ENCODE measurements around the gene PJA2. TPM values are rescaled to one million over a fixed set of nuclear protein-coding genes. Genes with fewer than 3 reads are reported as not detected.

Gene PJA2
- total and polyA plus RNA-seq, 2 donors (not counting 3 experiments of a cell fraction or from before 2014, with no cell fraction given) = 24.4 to 64.9 TPM

- Histone ChIP-seq H3K27ac (ENCODE audit: insufficient read depth, low read depth, low read length) (no peak overlapping the region), H3K4me3 (replicated peaks in 1 of 3; ENCODE audit: insufficient read depth in 1 of 3, low read depth in 1 of 3, low read length in 3 of 3) (no peak overlapping the region), H3K27me3 (ENCODE audit: control insufficient read depth in 2 of 2, insufficient read depth in 2 of 2, low read length in 2 of 2) (no peaks in the 10 kb centered on the region), H3K36me3 (ENCODE audit: control insufficient read depth in 2 of 2, extremely low read depth in 1 of 2, insufficient read depth in 2 of 2, low read length in 2 of 2) (no peaks in the 10 kb centered on the region), H3K4me2 (ENCODE audit: insufficient read depth, low read length) (no peak overlapping the region), H3K4me1 (ENCODE audit: control insufficient read depth, extremely low read depth, insufficient read depth, low read length) (peaks cover 2% of the 10 kb centered on the region), H3K9me1 (replicated peaks; ENCODE audit: control insufficient read depth, extremely low read depth, insufficient read depth, low read length) (no peaks in the 10 kb centered on the region), H4K20me1 (replicated peaks; ENCODE audit: control insufficient read depth, extremely low read depth, insufficient read depth, low read length) (no peaks in the 10 kb centered on the region), H3K9ac (replicated peaks; ENCODE audit: extremely low read depth, insufficient read depth, low read length) (no peak overlapping the region), H3K79me2 (ENCODE audit: control insufficient read depth, insufficient read depth, low read length) (no peaks in the 10 kb centered on the region), H3K9me3 (replicated peaks; ENCODE audit: control insufficient read depth, insufficient read depth, low read length) (no peaks in the 10 kb centered on the region), H2AFZ (ENCODE audit: low read depth, low read length) (no peak overlapping the region)
- DNase-seq (ENCODE audit: low read depth, low spot score) = no peak
- BruUV-seq (replicated peaks) = no TSS peak
- CTCF ChIA-PET = no interaction called here
- no peak for FAIRE-seq
- TF ChIP-seq POLR2A (IDR thresholded peaks at IDR 0.05; ENCODE audit: low read depth, low read length) (no peak), MYC (IDR thresholded peaks at IDR 0.05; ENCODE audit: low read depth, low read length) (no peak), GATA2 (IDR thresholded peaks at IDR 0.05; ENCODE audit: insufficient read depth, insufficient read length, low read depth, low read length) (no peak), CTCF (IDR thresholded peaks at IDR 0.05; ENCODE audit: extremely low read depth in 1 of 2, insufficient read depth in 1 of 2, low read depth in 1 of 2, low read length in 2 of 2) (no peak), EZH2 (IDR thresholded peaks at IDR 0.05; ENCODE audit: borderline replicate concordance, low read depth, low read length, severe bottlenecking) (no peak), POLR2AphosphoS5 (IDR thresholded peaks at IDR 0.05; ENCODE audit: insufficient read depth, low read depth, low read length) (no peak), MAX (IDR thresholded peaks at IDR 0.05; ENCODE audit: insufficient read depth, insufficient read length) (no peak), JUN (IDR thresholded peaks at IDR 0.05; ENCODE audit: borderline replicate concordance, insufficient read depth, insufficient read length, low read depth) (no peak), FOS (IDR thresholded peaks at IDR 0.05; ENCODE audit: borderline replicate concordance, insufficient read depth, low read length) (no peak)
- POLR2A ChIA-PET = no interaction called here
- intact Hi-C loops (cut with micrococcal nuclease) (no loop called here), dilution Hi-C loops (cut with MboI; ENCODE audit: extremely low pct_ligation_motif_present, low sequenced_read_pairs) (no loop called here)
Observed at GRCh38 chr5:109334056-109334455, 75.7 kb downstream of the PJA2 start.

Data from endothelial cell of umbilical vein (primary cell).